ENCODE results near the gene CDHR4.
"Not testable (repeated sequence)": the region's sequence is repeated elsewhere in the genome, so short reads cannot be mapped to it uniquely, and the experiment has no call there.

The CDHR4 gene

DNA sequence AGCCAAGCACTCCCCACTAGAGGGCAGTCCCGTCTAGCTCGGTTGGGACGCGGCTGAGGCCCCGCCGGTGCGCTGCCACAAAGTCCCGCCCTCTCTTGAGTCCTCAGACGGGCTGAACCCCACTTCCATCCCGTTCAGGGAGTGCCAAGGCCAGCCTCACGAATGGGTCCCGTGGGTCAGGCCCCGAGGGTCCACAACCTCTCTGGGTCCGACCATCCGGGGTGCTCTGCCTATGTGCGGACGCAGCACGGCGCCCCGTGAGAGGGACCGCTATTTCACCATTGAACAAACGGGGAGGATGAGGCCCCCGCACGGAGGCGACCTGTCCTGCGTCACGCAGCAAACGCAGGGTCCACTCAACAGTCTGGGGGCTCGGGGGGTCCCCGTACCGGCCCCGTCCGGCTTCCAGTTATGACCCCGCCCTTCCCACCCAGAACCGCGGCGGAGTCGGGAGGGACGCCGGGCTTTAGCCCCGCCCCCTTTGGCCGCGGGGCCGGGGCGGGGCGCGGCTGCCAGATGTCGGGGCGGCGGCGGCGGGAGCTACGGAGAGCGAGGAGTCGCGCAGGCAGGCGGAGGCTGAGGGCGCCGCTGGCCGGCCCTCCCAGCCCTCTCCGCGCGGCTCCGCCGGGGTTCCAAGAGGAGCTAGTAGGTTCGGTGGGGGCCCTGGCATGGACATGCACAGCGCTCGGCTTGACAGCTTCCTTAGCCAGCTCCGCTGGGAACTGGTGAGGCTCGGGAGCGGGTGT, 3.2 kb upstream of the CDHR4 start, which contains the start of gene INKA1:
Gene INKA1 (plus strand): TSS at position 543 of the 746 bp plus-strand sequence. CDS start 132 bp downstream, at position 675.
- DNase-seq = peak; percentile 88

DNA sequence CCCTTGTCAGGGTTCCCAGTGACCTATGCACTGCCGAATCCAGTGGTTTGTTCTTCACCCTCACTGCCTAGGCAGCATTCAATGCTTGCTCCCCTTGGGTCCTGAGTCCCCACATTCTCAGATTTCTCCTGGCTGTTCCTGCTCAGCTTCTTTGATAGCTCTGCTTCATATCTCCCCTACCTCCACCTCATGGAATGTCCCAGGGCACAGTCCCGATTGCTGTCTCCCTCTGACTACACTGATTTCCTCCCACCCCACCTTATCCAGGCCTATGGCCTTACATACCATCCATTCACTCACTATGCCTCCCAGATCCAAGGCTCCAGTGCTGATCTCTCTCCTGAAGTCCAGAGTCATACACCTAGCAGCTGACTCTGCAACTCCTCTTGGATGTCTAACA, 1.5 kb upstream of the CDHR4 start:
- DNase-seq = no peak

DNA sequence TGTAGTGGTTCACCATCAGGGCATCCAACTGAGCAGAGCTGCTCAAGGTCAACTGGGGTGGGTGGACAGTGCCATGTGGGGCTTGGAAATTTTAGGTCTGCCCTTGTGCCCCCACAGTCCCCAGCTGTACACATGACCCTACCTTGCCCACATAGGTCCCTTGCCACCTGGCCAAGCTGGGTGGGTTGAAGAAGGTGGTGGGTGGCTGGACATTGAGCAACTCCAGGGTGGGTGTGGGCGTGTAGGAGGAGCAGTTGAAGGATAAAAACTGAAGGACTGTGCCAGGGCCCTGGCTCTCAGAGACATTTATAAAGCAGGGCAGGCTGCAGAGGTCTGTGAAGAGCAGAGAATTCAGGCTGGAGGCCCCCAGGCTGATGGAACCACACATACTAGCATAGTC, 568 bp downstream of the CDHR4 start:
- no peak for DNase-seq

GRCh38 chr3:49794926-49795905, 4.5 kb downstream of the CDHR4 start:
- DNase-seq = no peak

GRCh38 chr3:49794431-49794830, 5.2 kb downstream of the CDHR4 start:
- DNase-seq = no peak

- DNase-seq = no peak
These were observed 6.1 kb downstream of the CDHR4 start for GRCh38 chr3:49793486-49794085.

DNA sequence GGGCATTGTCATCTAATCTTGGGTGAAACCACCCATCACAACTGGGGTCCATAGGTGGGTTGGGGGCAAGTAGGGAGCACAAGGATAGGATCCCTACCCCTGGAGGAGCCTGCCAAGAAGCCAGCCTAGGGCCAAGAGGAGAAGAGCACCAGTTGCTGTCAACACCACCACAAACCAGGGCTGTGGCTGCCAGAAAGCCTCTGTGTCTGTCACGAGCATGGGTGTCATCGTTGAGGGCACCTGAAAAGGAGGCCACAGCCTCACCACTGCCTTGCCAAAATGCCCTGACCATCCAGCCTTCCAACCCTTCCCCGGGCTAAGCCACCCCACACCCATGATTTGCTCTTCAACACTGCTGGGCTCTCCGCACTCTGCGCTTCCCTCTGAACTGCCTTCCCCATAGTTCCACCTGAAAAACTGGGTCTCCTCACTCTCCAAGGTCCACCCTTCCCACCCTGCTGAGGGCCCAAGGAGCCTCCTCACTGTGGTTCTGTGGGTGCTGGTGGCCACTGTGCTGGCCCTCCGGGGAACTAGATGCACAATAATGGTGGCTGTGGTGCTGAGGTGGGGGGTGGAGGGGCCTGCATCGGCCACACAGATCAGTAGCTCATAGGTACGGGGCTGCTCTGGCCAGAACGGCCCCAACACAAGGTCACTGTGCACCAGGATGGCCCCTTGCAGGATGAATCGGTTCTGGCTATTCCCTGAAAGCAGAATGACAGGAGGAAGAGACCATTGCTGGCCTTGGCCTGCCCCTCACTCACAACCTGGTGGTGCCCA, 7.1 kb downstream of the CDHR4 start:
- no peak for DNase-seq

- no peak for DNase-seq
These were observed 8.1 kb downstream of the CDHR4 start for GRCh38 chr3:49791571-49791970.

DNA sequence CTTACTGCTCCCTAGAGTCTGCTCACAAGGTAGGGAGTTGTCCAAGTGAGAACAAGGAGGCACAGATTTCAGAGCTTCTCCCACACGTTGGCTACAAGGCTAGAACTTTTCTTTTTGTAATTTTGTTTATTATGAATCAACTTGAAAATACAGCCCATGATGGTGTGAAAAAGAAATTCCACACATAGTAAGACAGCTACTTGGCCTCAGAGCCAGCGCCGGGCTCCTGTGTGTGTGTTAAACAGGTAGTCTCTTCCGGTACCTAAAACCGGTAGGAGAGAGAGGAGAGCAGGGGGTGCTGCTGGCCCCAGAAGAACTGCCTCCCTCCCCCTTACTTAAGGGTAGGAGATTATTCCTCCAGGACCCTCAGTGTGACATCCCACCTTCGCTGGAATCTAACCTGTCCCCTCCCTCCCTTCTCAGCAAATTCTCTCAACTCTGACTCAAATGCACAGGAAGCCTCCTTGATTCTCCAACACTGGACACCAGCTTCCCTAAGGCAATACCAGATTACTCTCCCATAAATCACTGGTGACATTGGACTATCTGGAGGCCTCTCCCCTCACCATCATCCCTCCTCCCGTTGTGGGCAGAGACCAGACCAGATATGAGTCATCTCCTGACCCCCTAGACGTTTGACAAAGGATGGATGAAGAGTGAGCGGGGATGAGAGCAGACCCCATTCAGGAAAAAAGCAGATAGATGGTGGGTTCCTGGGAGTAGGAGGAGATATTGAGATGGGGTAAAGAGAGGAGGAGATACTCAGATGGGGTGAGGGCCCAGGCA, 8.9 kb downstream of the CDHR4 start:
- no peak for DNase-seq

GRCh38 chr3:49788056-49788455, 11.6 kb downstream of the CDHR4 start:
- DNase-seq = no peak

GRCh38 chr3:49787536-49787935, 12.1 kb downstream of the CDHR4 start:
- DNase-seq = no peak

DNA sequence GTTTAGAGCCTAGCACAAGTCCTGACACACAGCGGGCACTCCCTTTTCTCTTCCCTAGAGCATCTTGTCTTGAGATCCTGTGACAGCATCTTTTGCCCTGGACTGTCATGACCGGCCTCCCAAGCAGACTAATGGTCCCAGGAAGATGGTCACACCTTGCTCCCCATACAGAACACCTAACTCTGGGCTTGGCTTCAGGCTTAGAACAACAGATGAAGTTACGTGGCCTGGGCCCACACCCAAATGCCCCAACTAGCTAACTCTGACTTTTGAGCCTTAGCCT, 12.6 kb downstream of the CDHR4 start:
- no peak for DNase-seq

GRCh38 chr3:49786357-49787181, 13.1 kb downstream of the CDHR4 start, which contains the start of gene IP6K1:
Gene IP6K1 (minus strand): TSS chr3:49786542. CDS start chr3:49748040, 38,502 bp downstream.
- peak; percentile 100 for DNase-seq

DNA sequence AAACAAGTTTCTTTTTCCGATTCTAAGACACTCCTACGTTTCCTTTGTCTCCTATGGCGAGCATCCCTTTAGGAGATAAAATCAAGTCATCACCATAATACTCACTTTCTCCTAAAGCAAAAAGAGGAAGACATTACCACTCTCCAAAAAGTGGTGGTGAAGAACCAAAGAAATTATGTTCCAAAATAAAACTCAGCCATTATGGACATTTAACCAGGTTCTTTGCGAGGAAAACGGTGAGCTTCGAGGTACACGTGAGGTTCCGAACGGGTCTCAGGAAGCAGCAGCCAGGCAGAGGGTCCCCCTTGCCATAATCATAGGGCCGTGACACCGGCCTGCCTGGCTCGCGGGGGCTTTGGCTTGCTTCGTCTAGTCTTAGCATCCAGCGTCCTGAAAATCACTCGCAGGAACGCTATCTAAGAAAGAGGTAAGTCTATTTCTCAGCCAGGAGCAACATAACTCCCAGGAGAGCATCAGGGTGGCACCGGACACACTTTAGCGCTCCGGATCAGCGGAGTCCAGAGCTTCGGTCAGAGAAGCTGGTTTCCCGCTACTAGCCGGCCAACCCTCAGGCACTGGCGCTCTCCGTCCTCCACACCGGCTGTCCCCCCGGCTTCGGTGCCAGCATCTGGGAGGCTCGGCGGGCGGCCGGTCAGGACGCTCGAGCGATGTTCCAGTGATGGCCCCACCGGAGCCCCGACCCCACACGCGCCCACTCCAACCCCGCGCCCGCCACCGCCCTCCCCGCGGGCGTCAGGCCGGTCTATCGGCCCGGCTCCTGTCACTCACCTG, 13.9 kb downstream of the CDHR4 start:
- DNase-seq = no peak

- DNase-seq = not testable (repeated sequence)
These were observed 17.4 kb downstream of the CDHR4 start for GRCh38 chr3:49782277-49782676.

GRCh38 chr3:49781415-49782199, 18.1 kb downstream of the CDHR4 start:
- DNase-seq = no peak

DNA sequence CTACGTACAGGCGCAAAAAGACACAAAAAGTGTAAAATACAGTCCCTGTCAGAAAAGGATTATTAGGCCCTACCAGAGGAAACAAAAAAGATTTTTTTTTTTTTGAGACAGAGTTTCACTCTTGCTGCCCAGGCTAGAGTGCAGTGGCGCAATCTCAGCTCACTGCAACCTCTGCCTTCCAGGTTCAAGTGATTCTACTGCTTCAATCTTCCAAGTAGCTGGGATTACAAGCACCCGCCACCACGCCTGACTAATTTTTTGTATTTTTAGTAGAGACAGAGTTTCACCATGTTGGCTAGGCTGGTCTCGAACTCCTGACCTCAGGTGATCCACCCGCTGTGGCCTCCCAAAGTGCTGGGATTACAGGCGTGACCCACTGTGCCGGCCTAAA, 18.7 kb downstream of the CDHR4 start:
- not testable (repeated sequence) for DNase-seq

DNA sequence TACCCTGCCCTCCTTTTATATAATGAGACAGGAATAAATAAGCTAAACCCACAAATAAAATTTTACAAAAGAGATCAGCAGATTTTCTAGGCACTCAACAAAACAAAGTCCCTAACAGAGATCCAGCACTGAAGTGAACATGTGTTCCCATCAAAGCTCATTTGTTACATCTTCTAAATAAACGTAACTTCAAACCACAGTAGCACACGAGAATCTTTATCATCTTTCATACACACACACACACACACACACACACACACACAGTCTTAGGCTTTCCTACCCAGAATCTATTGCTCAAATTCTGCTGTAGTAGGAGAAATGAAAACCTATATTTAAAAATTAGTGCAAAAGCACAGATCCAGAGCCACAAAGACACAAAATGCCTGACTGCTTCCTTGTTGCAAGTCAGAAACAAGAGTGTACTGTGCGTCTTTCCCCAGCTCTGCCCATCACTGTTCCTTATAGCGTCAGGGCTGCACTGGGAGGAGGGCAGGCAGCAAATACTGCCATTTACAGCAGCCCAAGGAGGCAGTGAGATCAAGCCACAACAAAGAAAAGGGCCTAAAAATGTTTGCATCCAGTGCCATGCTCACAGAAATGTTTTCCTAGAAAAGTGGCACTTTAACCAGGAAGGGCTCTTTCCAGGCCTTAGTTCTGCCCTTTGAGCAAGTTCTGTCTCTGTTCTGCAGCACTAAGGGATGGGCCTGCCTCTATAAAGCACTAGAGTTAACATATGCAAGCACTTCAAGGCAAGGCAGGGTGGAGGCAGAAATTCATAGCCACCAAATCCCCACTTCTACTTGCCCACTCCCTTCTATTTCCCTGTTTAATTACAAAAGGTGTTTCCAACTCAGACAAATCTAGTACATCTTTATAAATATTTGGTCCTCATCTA, 19.3 kb downstream of the CDHR4 start:
- DNase-seq = no peak
